Suppressor macrophage treated with lipopolysaccharide for 1 hour (primary cell): ENCODE measurements around the gene PRKAG3.
"Not testable (repeated sequence)": the region's sequence is repeated elsewhere in the genome, so short reads cannot be mapped to it uniquely, and the experiment has no call there.

ENCODE experiments used
- DNase-seq, 3 donors: peaks; one replicate each; pipeline ENCODE4 v3.0.0-alpha.2; 2020 to 2022

Gene PRKAG3

DNA sequence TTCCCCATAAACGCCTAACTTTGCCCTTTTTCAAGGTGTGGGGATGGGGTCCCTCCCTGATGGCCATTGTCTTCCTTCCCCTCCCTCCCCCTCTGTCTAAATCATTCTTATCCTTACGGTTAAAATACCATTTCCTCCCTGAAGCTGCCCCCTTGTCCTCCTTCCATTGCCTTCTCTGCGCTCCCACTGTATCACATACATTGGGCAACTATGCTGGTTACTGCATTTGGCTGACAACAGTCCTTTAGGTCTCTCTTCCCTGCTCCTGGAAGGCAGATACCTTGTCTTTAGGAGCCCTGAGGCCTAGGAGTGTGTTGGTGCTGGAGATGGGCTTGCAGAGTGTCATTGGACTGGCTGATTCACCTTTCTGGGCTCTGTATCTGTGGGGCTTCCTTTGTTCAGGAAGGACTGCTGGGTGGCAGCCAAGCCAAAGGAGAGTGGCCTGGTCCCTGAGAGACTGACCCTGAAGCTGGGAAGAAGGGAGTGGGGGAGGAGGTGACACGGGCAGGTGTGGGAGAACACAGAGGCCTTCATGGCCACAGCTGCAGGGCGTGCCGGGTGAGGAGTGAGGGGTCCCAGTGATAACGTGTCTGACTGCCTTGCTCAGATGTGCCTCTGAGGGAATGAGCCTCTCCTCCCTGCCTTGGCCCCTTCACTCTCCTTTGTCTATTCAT is 30.2 kb upstream of the PRKAG3 start:
- no peak for DNase-seq

DNA sequence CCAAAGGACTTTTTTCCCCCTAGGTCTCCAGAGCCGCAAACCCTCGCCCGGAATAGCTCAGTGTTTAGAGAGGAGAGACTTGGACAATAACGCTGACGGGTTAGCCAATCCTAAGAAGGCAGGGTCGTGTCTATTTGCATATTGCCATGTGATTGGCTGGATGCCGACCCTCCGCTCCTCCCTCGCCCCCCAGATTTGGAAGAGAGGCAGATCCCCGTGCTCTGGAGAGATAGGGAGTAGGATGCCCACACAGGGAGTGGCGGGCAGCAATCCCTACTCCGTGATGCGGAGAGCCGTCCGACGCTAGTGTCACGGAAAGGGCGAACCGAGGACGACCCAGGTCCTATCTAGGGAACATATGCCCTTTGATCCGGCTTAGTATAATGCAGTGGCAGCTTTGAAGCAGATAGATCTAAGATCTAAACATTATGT is 29.4 kb upstream of the PRKAG3 start:
- DNase-seq = no peak

DNA sequence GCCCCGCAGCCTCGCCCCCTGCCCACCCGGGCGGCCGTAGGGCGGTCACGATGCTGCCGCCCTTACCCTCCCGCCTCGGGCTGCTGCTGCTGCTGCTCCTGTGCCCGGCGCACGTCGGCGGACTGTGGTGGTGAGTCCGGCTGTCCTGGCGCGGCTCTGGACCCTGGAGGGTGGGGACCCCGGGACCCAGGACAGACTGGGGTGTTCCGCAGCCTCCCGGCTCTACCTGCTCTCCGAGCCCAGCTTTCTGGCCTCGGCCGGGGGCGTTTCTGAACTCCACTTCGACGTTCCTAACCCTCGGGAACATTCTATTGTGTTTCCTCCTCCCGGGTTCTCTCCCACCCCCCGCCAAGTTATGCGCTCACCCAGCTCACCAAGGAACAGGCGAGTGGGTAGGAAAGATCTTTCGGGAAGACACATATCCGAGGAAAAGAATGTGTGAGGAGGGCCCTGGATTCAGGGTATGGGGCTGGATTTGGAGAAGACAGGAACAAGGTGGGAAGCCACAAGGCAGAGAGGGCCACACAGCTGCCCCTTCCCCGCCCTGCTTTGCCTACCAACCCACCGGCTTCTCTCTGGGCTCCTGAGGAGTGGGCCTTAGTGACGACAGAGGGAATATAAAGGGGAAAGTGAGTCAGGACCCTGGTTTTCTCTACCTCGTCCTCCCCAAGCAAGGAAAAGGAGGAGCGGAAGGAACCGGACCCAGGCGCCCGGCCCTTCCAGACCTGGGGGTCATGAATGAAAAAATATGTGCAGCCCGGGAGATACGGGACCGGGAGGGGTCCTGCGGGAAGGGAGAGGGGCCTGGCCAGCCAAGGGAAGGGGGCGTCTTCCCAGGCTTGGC is 28.6 kb upstream of the PRKAG3 start:
- no peak for DNase-seq

DNA sequence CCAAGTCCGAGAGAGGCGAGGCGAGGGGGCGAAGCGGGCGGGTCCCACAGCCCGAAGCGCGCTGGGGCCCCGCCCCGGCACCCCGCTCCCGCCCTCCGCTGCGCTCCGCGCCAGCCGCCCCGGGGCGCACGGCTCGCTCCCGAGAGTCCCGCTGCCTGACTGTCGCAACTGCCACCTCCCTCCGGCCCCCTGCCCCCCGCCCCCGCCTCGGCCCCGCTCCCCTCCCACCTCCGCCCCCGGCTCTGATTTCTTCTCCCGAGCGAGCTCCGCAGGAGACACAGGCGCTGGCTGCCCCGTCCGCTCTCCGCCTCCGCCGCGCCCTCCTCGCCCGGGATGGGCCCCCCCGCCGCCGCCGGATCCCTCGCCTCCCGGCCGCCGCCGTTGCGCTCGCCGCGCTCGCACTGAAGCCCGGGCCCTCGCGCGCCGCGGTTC is 28.0 kb upstream of the PRKAG3 start, which contains the start of gene WNT6:
TSS of gene WNT6 (plus strand) at position 250 of the 432 bp plus-strand sequence. CDS start 233 bp downstream, outside the sequence.
- peak in 1 of 3 donors; percentile 53 for DNase-seq

DNA sequence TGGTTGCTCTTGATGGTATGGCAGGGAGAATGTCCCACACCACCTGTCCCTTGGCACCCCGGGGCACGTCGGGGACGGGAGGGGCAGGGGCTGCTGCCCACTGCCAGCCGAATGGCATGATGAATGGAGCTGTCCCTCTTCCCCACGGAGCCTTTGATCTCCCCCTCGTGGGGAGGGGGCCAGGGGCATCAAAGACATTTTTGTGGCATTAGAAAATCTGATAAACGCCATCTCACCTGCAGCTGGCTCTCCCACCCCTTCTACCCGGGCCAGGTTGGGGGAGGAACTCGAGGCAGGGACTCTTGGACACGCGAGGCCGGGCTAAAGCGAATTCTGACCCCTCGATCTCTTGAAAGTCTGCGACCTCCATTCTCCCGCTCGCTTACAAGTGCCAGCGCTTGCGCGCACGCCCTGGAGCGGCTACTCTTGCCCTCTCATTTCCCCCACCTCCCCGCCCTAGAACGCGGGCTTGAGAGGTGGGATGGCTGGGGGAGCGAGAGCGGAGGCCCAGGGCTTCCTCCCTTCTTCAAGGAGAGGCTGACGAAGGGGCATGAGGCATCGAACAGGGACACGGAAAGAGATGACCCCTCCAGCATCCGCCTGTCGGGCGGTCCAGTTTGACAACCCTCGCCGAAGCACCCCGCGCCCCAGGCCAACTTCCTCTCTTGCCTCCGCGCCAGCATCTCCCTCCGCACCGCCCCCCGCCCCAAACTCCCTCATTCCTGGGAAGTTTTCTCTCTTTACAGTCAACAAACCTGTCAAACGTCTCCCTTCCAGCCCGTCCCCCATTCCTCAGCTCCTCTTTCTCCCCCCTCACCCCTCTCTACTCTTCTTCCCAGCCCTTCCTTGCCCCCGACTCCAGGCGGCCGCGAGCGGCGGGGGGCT is 27.3 kb upstream of the PRKAG3 start:
- peak in 1 of 3 donors; percentile 33 for DNase-seq

DNA sequence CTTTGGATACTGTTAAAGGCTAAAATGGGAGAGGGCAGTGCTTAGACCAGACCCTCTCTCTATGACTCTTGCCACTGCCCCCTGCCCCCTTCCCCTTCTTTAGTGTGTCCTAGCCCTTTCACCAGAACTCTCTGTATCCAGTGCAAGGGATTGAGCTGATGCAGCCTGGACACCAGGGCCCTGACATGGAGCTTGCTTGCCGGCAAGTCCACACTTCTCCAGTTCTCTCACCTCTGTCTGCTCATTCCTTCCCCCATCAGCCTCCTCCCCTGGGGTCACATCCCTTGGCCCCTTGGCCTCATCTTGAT is 26.5 kb upstream of the PRKAG3 start:
- DNase-seq = no peak

DNA sequence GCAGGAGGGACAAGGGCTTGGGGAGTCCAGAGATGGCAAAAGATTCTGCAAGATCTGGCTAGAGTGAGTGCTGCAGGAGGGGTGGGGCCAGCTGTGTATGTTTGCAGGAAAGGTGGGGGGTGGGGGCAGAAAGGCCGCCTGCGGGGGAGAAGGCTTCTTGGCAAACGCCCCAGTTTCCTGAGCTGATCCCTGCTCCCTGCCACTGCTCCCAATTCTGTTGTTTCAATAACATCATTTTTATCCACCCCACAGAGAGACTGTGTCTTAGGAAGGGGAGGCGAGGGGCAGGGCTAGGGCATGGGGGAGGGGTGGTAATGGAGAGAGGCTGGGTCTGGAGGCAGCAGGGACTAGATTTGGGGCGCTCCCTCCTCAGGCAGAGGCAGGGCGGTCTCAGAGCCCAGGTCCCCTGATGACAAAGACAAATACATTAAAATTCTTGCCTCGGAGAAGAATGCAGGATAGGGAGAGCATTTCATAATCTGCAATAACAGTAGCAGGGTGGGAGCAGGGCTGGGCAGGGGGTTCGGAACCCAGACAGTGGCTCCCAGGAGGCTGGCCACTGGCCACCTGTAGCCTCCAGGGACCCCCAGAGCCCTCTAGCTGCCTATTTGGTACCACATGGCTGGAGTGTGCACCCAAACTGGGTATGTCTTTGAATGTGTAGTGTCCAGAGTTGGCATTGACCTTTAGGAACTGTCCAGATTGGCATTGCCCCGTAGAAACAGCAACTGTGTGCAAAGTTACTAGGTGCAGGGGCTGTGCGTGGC is 26.0 kb upstream of the PRKAG3 start:
- no peak for DNase-seq

DNA sequence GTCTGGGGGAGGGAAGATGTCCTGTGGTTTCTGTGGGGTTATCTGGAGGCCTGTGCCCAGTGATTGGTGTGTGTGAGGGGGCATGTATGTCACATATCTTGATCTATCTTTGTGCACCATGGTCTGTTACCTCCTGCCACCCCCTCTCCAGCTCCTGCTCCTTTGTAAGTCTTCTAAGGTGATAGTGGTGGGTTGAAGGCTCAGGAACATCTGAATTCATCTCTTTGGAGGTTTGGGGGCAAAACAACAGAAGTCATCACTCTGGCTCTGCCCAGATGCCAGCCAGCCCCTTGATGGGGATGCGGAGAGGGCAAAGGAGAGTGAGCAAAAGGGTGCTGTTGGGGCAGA is 25.3 kb upstream of the PRKAG3 start:
- DNase-seq = no peak

DNA sequence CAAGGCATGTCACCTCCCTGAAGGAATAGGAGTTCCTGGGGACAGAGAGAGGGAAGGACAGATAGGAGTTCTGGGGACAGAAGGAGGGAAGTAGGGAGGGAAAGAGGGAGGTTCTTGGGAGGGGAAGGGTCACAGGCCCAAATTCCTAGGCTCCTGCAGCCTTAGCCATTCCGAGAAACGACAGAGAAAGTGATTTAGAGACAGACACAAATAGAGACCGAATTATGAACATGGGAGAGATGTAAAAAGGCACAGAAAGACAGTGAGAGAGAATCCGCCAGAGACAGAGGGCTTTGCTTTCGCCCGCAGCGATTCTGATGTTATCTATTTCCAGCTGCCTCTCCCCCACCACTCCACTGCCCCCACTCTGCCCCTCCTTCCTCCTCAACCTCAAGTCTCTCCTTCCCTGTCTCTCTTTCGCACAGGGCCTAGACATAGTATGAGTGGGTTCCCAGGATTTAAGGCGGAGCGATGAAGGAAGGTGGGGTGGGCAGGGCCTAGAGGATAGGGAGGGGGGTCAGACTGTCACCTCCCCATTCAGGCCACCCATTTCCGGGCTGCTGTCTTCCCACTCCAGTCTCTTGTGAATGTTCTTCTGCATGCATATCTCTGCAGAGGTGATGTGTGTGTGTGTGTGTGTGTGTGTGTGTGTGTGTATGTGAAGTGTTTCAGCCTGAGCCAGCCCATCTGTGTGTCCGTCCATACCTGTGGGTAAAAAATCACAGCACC is 24.7 kb upstream of the PRKAG3 start:
- no peak for DNase-seq

DNA sequence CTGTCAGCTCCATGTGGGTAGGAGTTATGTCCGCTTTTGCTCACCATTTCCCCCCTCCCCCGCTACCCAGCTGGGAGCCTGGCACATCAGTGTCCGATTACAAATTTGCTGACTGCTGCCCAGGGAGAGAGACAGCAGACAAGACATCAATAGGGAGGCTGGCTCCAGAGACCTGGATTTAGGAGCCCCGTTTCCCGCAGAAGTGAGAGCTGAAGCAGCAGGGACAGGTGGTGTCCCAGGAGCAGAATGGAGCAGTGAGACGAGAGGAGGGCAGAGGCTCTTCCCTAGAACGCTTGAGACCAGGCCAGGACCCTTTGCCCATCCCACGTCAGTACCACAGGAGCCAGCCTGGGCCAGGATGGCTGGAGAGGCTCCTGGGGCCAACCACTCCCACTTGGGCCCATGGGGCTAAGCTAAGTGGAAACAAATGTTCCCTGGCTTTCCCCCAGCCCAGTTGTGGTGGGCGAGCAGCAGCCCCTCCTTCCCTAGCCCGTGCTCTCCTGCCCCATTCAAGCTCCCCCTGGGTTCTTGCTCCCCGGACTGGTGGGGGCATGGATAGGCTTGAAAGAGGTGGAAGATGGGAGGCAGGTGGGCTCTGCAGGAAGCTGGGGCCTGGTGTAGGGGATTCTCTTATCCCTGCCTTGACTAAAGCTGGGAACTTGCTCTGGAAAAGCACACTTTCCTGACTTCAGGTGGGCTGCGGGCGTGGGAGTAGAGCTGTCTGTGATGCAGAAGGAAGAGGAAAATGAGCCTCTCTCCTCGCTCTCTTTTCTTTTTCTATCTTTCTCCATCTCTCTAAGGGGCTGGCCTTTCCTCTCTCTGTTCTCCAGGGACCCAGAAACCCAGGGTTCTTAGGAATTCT is 23.9 kb upstream of the PRKAG3 start:
- DNase-seq = no peak

DNA sequence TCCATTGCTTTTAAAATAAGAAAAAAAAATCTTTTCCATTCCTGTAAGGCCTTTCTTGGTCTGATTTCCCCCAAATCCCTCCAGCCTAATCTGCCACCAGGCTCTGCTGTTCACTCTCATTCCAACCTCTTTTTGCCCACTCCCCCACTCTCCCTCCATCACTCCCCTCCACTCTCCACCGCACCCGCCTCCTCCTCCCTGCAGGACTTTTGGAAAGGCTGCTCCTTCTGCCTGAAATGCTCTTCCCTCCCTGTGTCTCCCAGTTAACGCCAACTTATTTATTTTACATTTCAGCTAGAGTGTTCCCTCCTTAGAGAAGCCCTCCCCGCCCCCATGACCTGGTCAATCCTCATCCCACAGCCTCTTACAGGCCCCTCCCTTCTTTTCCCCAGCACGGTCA is 23.3 kb upstream of the PRKAG3 start:
- DNase-seq = no peak

DNA sequence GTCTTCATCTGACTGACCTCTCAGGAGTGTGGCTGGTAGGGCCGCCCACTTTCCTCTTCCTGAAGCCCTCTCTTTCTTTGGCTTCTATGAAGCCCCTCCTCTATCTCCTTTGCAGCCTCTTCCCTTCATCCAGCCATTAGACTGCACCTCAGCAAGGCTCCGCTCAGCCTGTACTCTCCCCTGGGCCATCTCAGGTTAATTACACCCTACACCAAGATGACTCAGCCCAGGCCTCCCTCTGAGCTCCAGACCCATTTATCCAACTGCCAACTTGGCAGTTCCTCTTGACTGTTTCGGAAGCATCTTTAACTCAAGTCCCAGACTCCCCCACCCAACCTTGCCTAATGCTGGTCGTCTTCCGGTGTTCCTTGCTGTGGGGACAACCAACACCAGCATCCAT is 22.2 kb upstream of the PRKAG3 start:
- peak in 2 of 3 donors; percentile 23 to 30 for DNase-seq

DNA sequence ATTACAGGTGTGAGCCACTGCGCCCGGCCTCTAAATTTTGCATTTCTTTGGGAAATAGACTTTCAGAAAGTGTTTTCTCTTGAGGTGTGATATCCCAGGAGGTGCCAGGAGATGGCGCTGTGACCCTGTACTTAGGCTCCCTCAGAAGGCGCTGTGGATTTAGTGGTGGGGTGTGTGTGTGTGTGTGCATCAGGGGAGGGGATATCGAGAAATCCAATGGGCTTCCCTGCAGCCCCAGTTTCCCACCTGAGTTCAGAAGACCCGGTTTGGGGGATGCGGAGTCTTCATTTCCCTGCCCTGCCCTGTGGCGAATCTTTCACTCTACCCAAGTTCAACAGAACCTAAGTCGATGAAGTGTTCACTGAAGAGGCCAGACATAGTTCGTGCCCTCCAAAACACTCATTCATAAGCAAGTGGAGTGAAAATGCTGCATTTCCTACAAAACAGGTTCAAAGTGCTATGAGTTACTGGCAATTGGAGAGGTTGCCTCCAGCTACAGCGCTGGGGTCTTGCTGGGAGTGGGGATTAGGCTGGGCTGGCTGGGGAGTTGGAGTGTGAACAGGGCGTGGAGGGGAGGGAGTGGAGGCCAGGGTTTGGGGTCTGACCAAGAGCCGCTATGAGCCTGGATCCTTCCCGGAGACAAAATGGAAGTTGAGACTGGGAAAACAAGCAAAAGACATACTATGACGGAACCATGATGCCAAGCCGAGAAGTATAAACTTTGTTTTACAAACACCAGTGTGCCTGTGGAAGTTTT is 21.5 kb upstream of the PRKAG3 start:
- peak; percentile 71 to 83 (median 77) for DNase-seq

DNA sequence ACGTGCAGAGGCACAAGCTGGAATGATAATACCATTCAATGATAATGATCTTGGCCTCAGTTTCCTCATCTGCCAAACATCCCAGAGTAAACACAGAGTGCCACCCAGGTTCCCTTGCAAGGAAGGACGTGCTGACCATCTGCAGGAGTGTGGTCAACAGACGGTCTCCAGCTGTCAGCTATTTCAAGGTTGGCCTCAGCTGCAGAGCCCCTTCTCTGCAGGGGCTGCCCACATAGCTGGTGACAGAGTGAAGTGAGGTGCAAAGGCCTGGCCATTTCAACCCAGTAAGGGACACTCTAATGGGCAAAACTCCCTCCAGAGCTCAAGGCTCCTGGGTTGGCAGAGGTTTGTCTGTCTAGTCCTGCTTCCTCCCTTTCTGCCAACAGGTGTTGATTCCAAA is 19.7 kb upstream of the PRKAG3 start:
- DNase-seq = no peak

DNA sequence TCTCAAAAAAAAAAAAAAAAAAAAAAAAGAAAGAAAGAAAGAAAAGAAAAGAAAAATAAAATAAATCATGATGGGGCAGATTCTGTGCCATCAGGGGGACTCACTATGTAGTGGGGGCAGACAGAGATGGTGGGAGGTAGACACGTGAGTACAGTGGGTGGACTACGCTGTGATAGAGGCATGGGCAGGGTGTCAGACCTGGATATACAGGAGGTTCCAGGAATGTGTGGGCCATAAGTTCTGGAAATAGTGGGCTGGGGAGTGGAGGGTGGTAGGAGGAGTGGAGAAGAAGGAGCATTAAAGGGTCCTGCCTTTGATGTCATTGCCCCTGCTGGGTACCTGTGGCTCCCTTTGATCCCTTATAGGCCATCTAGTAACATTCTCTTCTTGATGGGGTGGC is 19.2 kb upstream of the PRKAG3 start:
- no peak for DNase-seq

DNA sequence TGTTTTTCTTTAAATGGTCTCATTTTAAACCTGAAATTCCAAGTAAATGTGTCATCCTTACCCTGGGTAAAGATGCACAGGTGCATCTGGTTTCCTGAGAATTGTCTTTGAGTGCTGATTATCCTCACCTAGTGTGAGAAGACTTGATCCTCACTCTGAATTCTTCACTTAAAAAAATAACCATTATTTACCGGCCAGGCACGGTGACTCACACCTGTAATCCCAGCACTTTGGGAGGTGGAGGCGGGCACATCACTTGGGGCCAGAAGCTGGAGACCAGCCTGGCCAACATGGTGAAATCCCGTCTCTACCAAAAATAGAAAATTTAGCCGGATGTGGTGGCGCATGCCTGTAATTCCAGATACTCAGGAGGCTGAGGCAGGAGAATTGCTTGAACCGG is 18.1 kb upstream of the PRKAG3 start:
- DNase-seq = no peak

DNA sequence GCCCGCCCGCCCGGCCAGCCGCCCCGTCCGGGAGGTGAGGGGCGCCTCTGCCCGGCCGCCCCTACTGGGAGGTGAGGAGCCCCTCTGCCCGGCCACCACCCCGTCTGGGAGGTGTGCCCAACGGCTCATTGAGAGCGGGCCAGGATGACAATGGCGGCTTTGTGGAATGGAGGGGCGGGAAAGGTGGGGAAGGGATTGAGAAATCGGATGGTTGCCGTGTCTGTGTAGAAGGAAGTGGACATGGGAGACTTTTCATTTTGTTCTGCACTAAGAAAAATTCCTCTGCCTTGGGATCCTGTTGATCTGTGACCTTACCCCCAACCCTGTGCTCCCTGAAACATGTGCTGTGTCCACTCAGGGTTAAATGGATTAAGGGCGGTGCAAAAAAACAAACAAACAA is 15.4 kb upstream of the PRKAG3 start:
- DNase-seq = not testable (repeated sequence)

DNA sequence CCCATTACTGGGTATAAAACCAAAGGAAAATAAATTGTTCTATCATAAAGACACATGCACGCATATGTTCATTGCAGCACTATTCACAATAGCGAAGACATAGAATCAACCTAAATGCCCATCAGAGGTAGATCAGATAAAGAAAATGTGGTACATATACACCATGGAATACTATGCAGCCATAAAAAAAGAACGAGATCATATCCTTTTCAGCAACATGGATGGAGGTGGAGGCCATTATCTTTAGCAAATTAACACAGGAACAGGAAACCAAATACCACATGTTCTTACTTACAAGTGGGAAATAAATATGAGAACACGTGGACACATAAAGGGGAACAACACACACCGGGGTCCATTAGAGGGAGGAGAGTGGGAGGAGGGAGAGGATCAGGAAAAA is 12.7 kb upstream of the PRKAG3 start:
- not testable (repeated sequence) for DNase-seq

DNA sequence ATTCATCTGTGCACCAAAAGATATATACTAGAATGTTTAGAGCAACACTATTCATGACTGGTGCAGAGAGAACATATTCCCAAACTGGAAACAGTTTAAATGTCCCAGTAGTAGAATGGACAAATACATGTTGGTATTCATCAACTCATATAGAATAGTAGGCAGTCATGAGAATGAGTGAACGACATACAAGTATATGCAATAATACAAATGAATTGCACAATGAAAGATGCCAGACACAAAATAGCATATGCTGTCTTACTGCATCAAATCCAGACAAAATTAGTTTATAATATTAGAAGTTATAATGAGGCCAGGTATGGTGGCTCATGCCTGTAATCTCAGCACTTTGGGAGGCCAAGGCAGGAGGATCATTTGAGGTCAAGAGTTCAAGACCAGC is 8.3 kb upstream of the PRKAG3 start:
- no peak for DNase-seq

DNA sequence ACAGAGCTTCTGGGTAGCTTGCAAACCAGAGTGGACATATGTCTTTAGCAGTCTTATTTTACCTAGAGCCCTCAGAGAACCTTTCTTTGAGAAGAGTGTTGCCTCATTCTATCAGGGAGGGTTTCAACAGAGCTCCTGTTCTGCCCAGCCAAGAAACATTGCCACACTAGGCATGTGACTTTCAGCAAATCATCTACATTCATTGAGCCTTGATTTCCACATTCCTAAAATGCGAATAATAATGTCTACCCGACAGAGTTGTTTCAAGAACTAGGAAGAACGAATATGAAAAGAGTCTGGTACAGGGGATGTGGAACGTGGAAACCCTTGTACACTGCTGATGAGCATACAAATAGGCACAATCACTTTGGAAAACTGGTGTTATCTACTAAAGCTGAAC is 7.8 kb upstream of the PRKAG3 start:
- DNase-seq = peak; percentile 37 to 60 (median 46)
